Activated CD8-positive, alpha-beta memory T cell treated with anti-CD3 and anti-CD28 coated beads for 36 hours (primary cell): ENCODE results near the gene CD247. TPM values are rescaled to one million over a fixed set of nuclear protein-coding genes. Genes with fewer than 3 reads are reported as not detected.

ENCODE experiments used
- CTCF ChIA-PET: fragments of 350-600 bp; sonication (Branson Sonifier 250); formaldehyde crosslinking; loops from one replicate; lab custom pipeline; 2021; ENCODE audit warnings: antibody characterized with exemption; lab: Charles Lee
- POLR2A ChIA-PET: fragments of 350-600 bp; sonication (Branson Sonifier 250); formaldehyde crosslinking; loops from one replicate; lab custom pipeline; 2021; ENCODE audit warnings: antibody characterized with exemption; lab: Charles Lee
- total RNA-seq, 2 experiments: library from RNA; stranded (reverse); gene quantifications; one replicate each; pipeline ENCODE4 v1.2.3, GENCODE V29; 2021

CD247 gene
- total RNA-seq, 2 experiments from 2014 or later, result 157 to 159 TPM

GRCh38 chr1:167460836-167461235, 57.5 kb downstream of the CD247 start:
- ChIA-PET POLR2A (no interaction called here), CTCF (no interaction called here)

GRCh38 chr1:167457936-167458584, 60.3 kb downstream of the CD247 start:
- ChIA-PET POLR2A (interaction anchor here (0.7 kb wide), 1 partner anchor 28 kb away, joined by 3 read pairs; no protein-coding TSS in a partner anchor), CTCF (interaction anchor here (0.7 to 1.6 kb wide), 2 partner anchors 58 to 190 kb away, joined by 3 to 5 read pairs; no protein-coding TSS in a partner anchor)

- CTCF ChIA-PET, result interaction anchor here (1.2 to 3.9 kb wide), 6 partner anchors 16 to 77 kb away, joined by 3 to 18 read pairs (median 6); partner anchors contain the start of gene CD247
- POLR2A ChIA-PET, result interaction anchor here (1.0 to 2.9 kb wide), 4 partner anchors 9 to 45 kb away, joined by 3 to 13 read pairs (median 3); no protein-coding TSS in a partner anchor
Observed at GRCh38 chr1:167456926-167457325, 61.4 kb downstream of the CD247 start.

DNA sequence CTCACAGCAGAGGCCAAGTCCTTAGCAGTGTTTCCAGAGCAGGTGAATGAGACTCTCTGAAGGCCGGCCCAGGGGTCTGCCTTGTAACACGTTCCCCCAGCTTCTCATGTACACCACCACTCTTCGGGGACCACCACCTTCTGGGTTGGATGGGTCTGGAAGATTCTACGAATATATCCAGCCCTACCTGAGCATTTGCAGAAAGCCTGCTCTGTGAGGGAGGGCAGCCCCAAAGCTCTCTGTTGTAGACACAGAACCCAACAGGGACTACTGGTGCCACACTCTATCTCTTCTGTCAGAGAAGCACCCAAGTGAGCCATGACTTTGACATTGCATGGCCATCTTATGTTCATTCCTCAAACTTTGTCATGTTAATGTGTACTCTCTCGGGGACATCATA, 61.8 kb downstream of the CD247 start:
- ChIA-PET CTCF (interaction anchor here (0.8 to 3.9 kb wide), 8 partner anchors 9 to 84 kb away, joined by 3 to 18 read pairs (median 6); partner anchors contain the start of gene CD247), POLR2A (interaction anchor here (0.7 to 2.9 kb wide), 10 partner anchors 9 to 364 kb away, joined by 3 to 23 read pairs (median 4); partner anchors contain the start of genes CD247 and CREG1)

GRCh38 chr1:167455786-167456446, 62.4 kb downstream of the CD247 start:
- ChIA-PET CTCF (interaction anchor here (0.8 to 3.9 kb wide), 8 partner anchors 8 to 84 kb away, joined by 3 to 18 read pairs (median 5); partner anchors contain the start of gene CD247), POLR2A (interaction anchor here (0.7 to 2.9 kb wide), 10 partner anchors 8 to 363 kb away, joined by 3 to 23 read pairs (median 4); partner anchors contain the start of genes CD247 and CREG1)

DNA sequence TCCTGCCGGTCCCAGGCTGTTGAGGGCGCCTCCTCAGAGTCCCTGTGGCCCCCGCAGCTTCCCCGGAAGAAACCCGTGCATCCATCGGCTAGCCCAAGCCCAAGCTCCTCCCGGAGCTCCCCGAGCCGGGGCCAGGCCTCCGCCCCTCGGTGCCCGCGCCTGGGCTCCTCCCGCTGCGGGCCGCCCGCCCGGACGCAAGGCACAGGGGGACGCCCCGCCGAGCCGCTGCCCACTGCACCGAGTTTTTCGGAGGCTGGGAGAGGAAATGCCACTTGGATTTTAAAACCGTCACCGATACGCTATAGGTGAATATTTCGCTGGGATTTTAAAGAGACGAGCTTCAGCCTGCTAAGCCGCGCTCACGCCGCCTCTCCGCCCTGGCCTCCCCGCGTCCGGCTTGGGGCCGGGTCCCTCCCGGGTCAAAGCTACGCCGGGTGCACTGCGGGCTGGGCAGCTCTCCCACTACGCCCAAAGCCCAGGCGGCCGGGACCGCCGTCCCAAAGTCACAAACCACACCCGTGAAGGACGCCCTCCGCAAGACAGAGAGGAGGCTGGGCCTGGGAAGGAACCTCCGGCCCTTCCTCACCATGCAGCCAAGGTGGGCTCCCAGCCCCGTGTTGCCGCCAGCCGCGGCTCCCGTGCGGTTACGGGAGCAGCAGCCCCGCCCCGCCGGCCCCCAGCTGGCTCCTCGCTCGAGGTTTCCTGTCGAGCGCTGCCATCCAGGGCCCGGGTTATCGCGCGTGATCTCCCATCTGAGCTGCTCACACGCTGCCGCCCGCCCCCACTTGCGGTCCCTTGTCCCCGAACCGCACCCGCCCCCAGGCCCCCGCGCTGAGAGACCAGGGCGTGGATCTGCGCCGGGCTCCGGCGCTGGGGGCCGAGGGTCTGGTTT, 63.2 kb downstream of the CD247 start:
- POLR2A ChIA-PET, result interaction anchor here (0.6 to 2.9 kb wide), 8 partner anchors 8 to 362 kb away, joined by 3 to 23 read pairs (median 4); partner anchors contain the start of genes CD247, CREG1 and POU2F1

DNA sequence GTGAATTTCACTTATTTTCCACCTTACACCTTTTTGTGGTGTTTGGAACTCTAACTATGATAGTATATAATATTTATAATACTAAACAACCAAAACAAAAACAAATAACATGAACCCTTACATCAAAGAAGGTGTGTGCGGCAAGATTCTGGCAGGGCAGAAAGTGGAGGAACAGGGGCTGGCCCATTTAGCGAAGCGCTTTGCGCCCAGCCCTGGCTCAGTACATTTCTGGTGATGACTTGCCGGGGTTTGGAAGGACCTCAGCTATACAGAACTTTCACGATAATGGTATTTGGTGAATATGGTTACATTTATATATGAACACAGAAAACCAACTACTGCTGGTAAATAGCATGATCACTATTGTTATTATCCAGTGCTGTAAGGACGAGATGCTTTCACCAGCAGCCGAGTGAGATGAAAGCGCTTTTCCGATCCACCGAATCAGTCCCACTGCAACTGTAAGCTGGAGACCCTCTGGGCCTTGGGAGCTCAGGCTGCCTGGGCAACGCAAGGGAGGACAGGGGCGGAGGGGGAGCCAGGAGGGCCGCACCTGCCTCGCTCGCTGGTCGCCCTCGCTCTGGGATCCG, 63.9 kb downstream of the CD247 start:
- CTCF ChIA-PET, result interaction anchor here (0.8 to 3.9 kb wide), 6 partner anchors 11 to 483 kb away, joined by 3 to 18 read pairs (median 4); partner anchors contain the start of gene CD247
- POLR2A ChIA-PET, result interaction anchor here (0.8 to 2.9 kb wide), 5 partner anchors 7 to 234 kb away, joined by 3 to 23 read pairs (median 11); partner anchors contain the start of genes CD247 and POU2F1

More for the DNA sequence above, 63.2 kb downstream of the CD247 start:
- CTCF ChIA-PET, result interaction anchor here (0.8 to 3.9 kb wide), 8 partner anchors 10 to 482 kb away, joined by 3 to 18 read pairs (median 4); partner anchors contain the start of gene CD247

GRCh38 chr1:167453123-167453522, 65.2 kb downstream of the CD247 start:
- ChIA-PET CTCF (no interaction called here), POLR2A (no interaction called here)

- CTCF ChIA-PET, result no interaction called here
Observed at GRCh38 chr1:167452483-167452882, 65.8 kb downstream of the CD247 start.

DNA sequence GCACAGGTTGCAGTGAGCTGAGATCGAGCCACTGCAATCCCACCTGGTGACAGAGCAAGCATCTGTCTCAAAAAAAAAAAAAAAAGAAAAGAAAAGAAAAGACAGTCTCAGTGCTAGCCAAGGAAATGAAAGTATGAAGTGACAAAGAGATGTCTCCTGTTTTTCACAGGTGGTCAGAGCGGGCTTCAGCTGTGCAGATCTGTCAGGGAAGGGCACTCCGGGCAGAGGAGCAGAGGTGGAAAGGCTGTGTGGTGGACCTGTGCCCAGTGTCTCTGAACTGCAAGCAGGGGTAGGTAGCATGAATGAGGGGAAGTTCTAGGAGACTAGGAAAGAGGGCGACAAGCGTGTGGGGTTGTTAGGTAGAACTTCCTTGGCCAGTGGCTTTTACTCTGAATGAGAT, 67.5 kb downstream of the CD247 start:
- CTCF ChIA-PET, result interaction anchor here (0.7 to 0.9 kb wide), 2 partner anchors 33 to 140 kb away, joined by 3 to 5 read pairs; no protein-coding TSS in a partner anchor
- POLR2A ChIA-PET, result interaction anchor here (0.7 to 1.1 kb wide), 5 partner anchors 61 to 230 kb away, joined by 3 to 9 read pairs (median 5); partner anchors contain the start of gene POU2F1

More at GRCh38 chr1:167452483-167452882, 65.8 kb downstream of the CD247 start:
- POLR2A ChIA-PET, result no interaction called here

GRCh38 chr1:167447521-167448136, 70.7 kb downstream of the CD247 start:
- ChIA-PET CTCF (interaction anchor here (0.7 to 2.0 kb wide), 9 partner anchors 9 to 72 kb away, joined by 3 to 10 read pairs (median 4); partner anchors contain the start of gene CD247), POLR2A (interaction anchor here (0.7 to 2.7 kb wide), 8 partner anchors 8 to 274 kb away, joined by 4 to 17 read pairs (median 6); partner anchors contain the start of genes CD247, MPZL1 and POU2F1)

DNA sequence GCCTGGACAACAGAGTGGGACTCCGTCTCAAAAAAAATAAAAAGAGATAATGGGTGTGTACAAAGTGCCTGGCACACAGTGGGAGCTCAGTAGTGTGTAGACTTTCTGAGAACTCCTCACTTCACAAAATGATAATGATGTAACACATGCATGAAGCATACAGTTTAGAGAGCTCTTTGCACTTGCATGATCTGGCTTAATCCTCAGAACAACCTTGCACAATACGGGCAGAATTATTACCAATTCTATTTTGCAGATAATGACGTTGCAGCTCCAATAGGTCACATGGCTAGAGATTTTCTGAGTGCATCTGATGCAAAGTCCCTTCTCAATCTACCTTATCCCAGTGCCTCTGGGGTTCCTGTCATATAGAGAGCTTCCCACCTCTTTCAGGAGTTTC, 71.4 kb downstream of the CD247 start:
- ChIA-PET POLR2A (interaction anchor here (1.2 to 2.7 kb wide), 7 partner anchors 9 to 227 kb away, joined by 4 to 17 read pairs (median 6); partner anchors contain the start of genes CD247 and POU2F1), CTCF (interaction anchor here (0.7 to 2.0 kb wide), 10 partner anchors 8 to 608 kb away, joined by 3 to 10 read pairs (median 4); partner anchors contain the start of genes CD247 and POGK)

DNA sequence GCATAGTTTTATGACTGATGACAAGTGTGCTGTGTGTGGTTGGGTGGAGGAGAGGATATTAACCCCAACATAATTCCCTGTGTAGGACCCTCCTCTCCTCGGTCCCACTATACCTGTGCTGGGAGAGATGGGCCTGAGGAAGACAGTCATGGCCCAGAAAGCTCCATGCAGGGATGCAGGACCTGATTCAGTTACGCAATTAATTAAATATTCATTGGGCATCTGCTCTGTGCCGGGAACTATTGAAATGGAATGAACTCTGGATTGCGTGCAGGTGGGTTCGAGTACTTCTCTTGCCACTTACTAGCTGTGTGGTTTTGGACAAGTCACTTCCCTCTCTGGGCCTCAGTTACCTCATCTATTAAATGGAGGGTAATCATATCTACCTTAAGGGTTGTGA, 74.6 kb downstream of the CD247 start:
- POLR2A ChIA-PET, result interaction anchor here (0.7 kb wide), 1 partner anchor 13 kb away, joined by 3 read pairs; no protein-coding TSS in a partner anchor
- CTCF ChIA-PET, result interaction anchor here (1.4 to 2.4 kb wide), 3 partner anchors 62 to 91 kb away, joined by 3 to 8 read pairs (median 5); no protein-coding TSS in a partner anchor

- POLR2A ChIA-PET, result no interaction called here
- CTCF ChIA-PET, result interaction anchor here (0.7 to 2.4 kb wide), 4 partner anchors 22 to 92 kb away, joined by 3 to 8 read pairs (median 4); no protein-coding TSS in a partner anchor
Observed at GRCh38 chr1:167442854-167443565, 75.3 kb downstream of the CD247 start.

- CTCF ChIA-PET, result interaction anchor here (0.7 to 2.4 kb wide), 4 partner anchors 21 to 93 kb away, joined by 3 to 8 read pairs (median 4); no protein-coding TSS in a partner anchor
- POLR2A ChIA-PET, result no interaction called here
Observed at GRCh38 chr1:167442142-167442848, 76.0 kb downstream of the CD247 start.
